ENCODE data around the gene KMT2B. TPM values are rescaled to one million over a fixed set of nuclear protein-coding genes. Genes with fewer than 3 reads are reported as not detected.

The KMT2B gene
- total and polyA plus RNA-seq, 2 of the 8 experiments (the other 6 are each of a cell fraction or from before 2014, with no cell fraction given), result 26.7 to 38.6 TPM

GRCh38 chr19:35729021-35729420 is 11.2 kb downstream of the KMT2B start:
- no peak for FAIRE-seq
- Histone ChIP-seq H4K5ac (ENCODE audit: insufficient read length, low read depth, low read length) (no peak overlapping the region), H3K4me2 (ENCODE audit: insufficient read depth in 1 of 2, low read depth in 2 of 2, low read length in 2 of 2) (no peak overlapping the region), H3K23ac (ENCODE audit: insufficient read length) (no peak overlapping the region), H2BK15ac (ENCODE audit: low read length) (no peak overlapping the region), H3K9ac (replicated peaks in 1 of 4; ENCODE audit: extremely low read depth in 1 of 4, low read depth in 3 of 4, low read length in 3 of 4) (no peak overlapping the region), H2BK12ac (ENCODE audit: low read depth, low read length) (no peak overlapping the region), H4K8ac (ENCODE audit: extremely low read depth, insufficient read depth, low read length) (no peak overlapping the region), H3K14ac (ENCODE audit: insufficient read length) (no peak overlapping the region), H3K9me3 (ENCODE audit: insufficient read depth in 2 of 2, low read depth in 1 of 2, low read length in 1 of 2) (no peaks in the 10 kb centered on the region), H3K27me3 (replicated peaks in 1 of 4; ENCODE audit: control insufficient read depth in 3 of 4, extremely low read depth in 1 of 4, insufficient read depth in 3 of 4, low read length in 3 of 4) (no peaks in the 10 kb centered on the region), H2BK5ac (ENCODE audit: low read depth, low read length) (no peak overlapping the region), H3K79me1 (ENCODE audit: low read depth, low read length) (no peaks in the 10 kb centered on the region), H3K23me2 (ENCODE audit: low read depth, low read length) (no peaks in the 10 kb centered on the region), H4K91ac (replicated peaks; ENCODE audit: insufficient read length, low read length) (no peak overlapping the region), H2BK20ac (ENCODE audit: low read length) (no peak overlapping the region), H2AK5ac (ENCODE audit: low read depth, low read length) (no peak overlapping the region), H3K56ac (replicated peaks; ENCODE audit: insufficient read length, low read depth, low read length) (no peak overlapping the region), H3K79me2 (ENCODE audit: control insufficient read depth in 1 of 2, insufficient read depth in 2 of 2, low read length in 2 of 2) (no peaks in the 10 kb centered on the region), H3K18ac (ENCODE audit: extremely low read depth, low read length) (no peak overlapping the region), H2AFZ (ENCODE audit: low read length) (no peak overlapping the region), H4K20me1 (replicated peaks in 1 of 2; ENCODE audit: control insufficient read depth in 1 of 2, insufficient read depth in 2 of 2, low read length in 2 of 2) (peaks cover 12 to 20% of the 10 kb centered on the region in 2 experiments), H3K4me3 (ENCODE audit: extremely low read depth in 1 of 4, insufficient read depth in 2 of 4, low read depth in 3 of 4, low read length in 4 of 4) (no peak overlapping the region), H3K36me3 (ENCODE audit: control insufficient read depth in 2 of 4, insufficient read depth in 4 of 4, low read length in 3 of 4) (peaks cover 36 to 74% (median 72%) of the 10 kb centered on the region in 4 experiments), H3K4ac (replicated peaks; ENCODE audit: insufficient read length, low read depth, low read length) (no peak overlapping the region), H3K4me1 (replicated peaks in 1 of 4; ENCODE audit: control insufficient read depth in 3 of 4, insufficient read depth in 4 of 4, low read length in 3 of 4) (no peaks in the 10 kb centered on the region), H3K27ac (ENCODE audit: low read depth, low read length) (no peak overlapping the region), H2BK120ac (replicated peaks; ENCODE audit: low read depth, low read length) (no peak overlapping the region)
- TF ChIP-seq CREB1 (IDR thresholded peaks at IDR 0.05) (no peak), HDAC2 (IDR thresholded peaks at IDR 0.05; ENCODE audit: borderline replicate concordance in 1 of 2, low read depth in 2 of 2, low read length in 2 of 2) (no peak), JUN (IDR thresholded peaks at IDR 0.05; ENCODE audit: low read depth, low read length) (no peak)
- POLR2A ChIA-PET (ENCODE audit: partially characterized antibody), result interaction anchor here (2.4 to 6.1 kb wide), 2 partner anchors 7 to 11 kb away, joined by 12 to 39 read pairs; no protein-coding TSS in a partner anchor
- WGBS, 2 experiments (ENCODE audit: extremely low coverage in 1 of 2, insufficient coverage in 1 of 2, insufficient read length in 1 of 2, insufficient replicate concordance in 2 of 2, low coverage in 1 of 2, low lambda C conversion rate in 2 of 2, missing lambda C conversion rate in 1 of 2), result 95% methylated on average over 18 of the region's 18 CpGs; no CpG with 5 or more reads in 1 of the 2 experiments
- CTCF ChIA-PET (ENCODE audit: partially characterized antibody), result interaction anchor here (1.5 to 11.8 kb wide), 2 partner anchors 9 to 34 kb away, joined by 3 to 80 read pairs; partner anchors contain the start of gene IGFLR1
- no peak for DNase-seq (ENCODE audit: low read depth in 1 of 2, low spot score in 2 of 2)

Data from H1 (cell line).